Upper lobe of left lung (tissue), 4 donors: ENCODE measurements around the gene CNN2.

Experiments used
- EP300 ChIP-seq, 4 donors: sonication (generic); formaldehyde crosslinking; IDR thresholded peaks; one replicate each; pipeline ENCODE4 v1.5.1; 2017; ENCODE audit warnings: antibody characterized with exemption in 4 of 4, control low read depth in 2 of 4
- POLR2A ChIP-seq, 4 donors: fragments of 450-650 bp; IDR thresholded peaks; one replicate each; pipeline ENCODE4 v1.5.1; 2016 to 2017; ENCODE audit warnings: antibody characterized with exemption in 4 of 4, mild to moderate bottlenecking in 2 of 4
- TF ChIP-seq, protein P1 (sequence below), 6 experiments: fragments of 450-650 bp in 4 of 6; fragments of 200-600 bp in 2 of 6; sonication (generic) in 2 of 6; IDR thresholded peaks; one replicate each; pipeline ENCODE4 v1.5.1; 2016 to 2019; ENCODE audit warnings: antibody characterized with exemption in 6 of 6

- TF ChIP-seq EP300 (IDR thresholded peaks at IDR 0.05) = no peak
- no peak for TF ChIP-seq POLR2A (IDR thresholded peaks at IDR 0.05)
- TF ChIP-seq, protein P1, sequence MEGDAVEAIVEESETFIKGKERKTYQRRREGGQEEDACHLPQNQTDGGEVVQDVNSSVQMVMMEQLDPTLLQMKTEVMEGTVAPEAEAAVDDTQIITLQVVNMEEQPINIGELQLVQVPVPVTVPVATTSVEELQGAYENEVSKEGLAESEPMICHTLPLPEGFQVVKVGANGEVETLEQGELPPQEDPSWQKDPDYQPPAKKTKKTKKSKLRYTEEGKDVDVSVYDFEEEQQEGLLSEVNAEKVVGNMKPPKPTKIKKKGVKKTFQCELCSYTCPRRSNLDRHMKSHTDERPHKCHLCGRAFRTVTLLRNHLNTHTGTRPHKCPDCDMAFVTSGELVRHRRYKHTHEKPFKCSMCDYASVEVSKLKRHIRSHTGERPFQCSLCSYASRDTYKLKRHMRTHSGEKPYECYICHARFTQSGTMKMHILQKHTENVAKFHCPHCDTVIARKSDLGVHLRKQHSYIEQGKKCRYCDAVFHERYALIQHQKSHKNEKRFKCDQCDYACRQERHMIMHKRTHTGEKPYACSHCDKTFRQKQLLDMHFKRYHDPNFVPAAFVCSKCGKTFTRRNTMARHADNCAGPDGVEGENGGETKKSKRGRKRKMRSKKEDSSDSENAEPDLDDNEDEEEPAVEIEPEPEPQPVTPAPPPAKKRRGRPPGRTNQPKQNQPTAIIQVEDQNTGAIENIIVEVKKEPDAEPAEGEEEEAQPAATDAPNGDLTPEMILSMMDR (IDR thresholded peaks at IDR 0.05) = no peak
Measured at GRCh38 chr19:1072371-1073015, 46.1 kb downstream of the CNN2 start.
